Vagina (tissue), 2 donors: ENCODE results near the gene AGTPBP1. TPM values are rescaled to one million over a fixed set of nuclear protein-coding genes. Genes with fewer than 3 reads are reported as not detected.

Experiments
- DNase-seq, 2 donors: peaks; one replicate each; pipeline ENCODE4 v3.0.0-alpha.2; 2017; ENCODE audit errors: extremely low spot score in 2 of 2
- H3K27ac ChIP-seq: fragments of 200-600 bp; sonication (generic); one replicate; pipeline ENCODE4 v1.5.1; 2019
- H3K27me3 ChIP-seq: fragments of 200-600 bp; sonication (generic); one replicate; pipeline ENCODE4 v1.5.1; 2019
- H3K36me3 ChIP-seq, 2 donors: fragments of 200-600 bp; sonication (generic); one replicate each; pipeline ENCODE4 v1.5.1; 2017 to 2019
- H3K4me1 ChIP-seq: fragments of 200-600 bp; sonication (generic); one replicate; pipeline ENCODE4 v1.5.1; 2019
- H3K4me3 ChIP-seq, 2 donors: fragments of 200-600 bp; sonication (generic); 1 replicate in 1 of 2; 2 replicates in 1 of 2; pipeline ENCODE4 v1.5.1; 2016 to 2019
- H3K9me3 ChIP-seq: fragments of 200-600 bp; sonication (generic); one replicate; pipeline ENCODE4 v1.5.1; 2019
- POLR2A ChIP-seq, 2 donors: fragments of 450-650 bp; IDR thresholded peaks; one replicate each; pipeline ENCODE4 v1.6.1; 2017; ENCODE audit warnings: antibody characterized with exemption in 2 of 2, mild to moderate bottlenecking in 2 of 2, moderate library complexity in 2 of 2
- POLR2AphosphoS5 ChIP-seq, 2 donors: sonication (generic); formaldehyde crosslinking; IDR thresholded peaks; one replicate each; pipeline ENCODE4 v1.9.0; 2017; ENCODE audit warnings: antibody characterized with exemption in 2 of 2, mild to moderate bottlenecking in 2 of 2, low read depth in 1 of 2; ENCODE audit not compliant: insufficient read depth in 1 of 2
- intact Hi-C: fragments of 100-400 bp; cut with DNase I; formaldehyde crosslinking; loops from one replicate; pipeline ENCODE4 v1.15.1; 2023
- total RNA-seq: library from RNA; depleted of rRNA; stranded (reverse); fragments of >200 nt; gene quantifications from one replicate; pipeline ENCODE4 v1.2.3, GENCODE V29; 2016
- TF ChIP-seq, protein P1 (sequence below), 3 experiments: fragments of 450-650 bp in 2 of 3; fragments of 200-600 bp in 1 of 3; sonication (generic) in 1 of 3; IDR thresholded peaks; one replicate each; pipeline ENCODE4 v1.5.1; 2017 to 2019; ENCODE audit warnings: antibody characterized with exemption in 3 of 3, mild to moderate bottlenecking in 2 of 3, moderate library complexity in 2 of 3

The AGTPBP1 gene
- total RNA-seq, 1 donor from 2014 or later, result 12.3 TPM

DNA sequence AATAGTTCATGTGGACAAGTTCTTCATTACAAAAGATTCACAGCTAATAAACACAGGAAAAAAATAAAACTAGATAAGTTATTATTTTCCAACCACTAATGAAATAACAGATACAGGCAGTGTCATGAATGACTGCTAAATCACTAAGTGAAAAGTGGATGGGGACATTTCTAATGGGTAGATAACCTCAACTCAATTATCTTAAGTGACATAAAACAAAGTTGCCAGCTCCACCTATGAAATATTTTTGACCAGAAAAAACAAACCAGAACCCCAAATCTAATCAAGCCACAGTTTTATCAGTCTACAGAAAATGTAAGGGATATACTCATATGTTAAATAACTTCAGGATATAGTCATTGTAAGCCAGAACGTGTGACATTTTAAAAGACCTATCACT, 74.4 kb downstream of the AGTPBP1 start:
- H3K27me3 ChIP-seq, result no peaks in the 10 kb centered on the region
- no peaks in the 10 kb centered on the region for H3K9me3 ChIP-seq
- no peak for TF ChIP-seq POLR2A (IDR thresholded peaks at IDR 0.05)
- TF ChIP-seq, protein P1, sequence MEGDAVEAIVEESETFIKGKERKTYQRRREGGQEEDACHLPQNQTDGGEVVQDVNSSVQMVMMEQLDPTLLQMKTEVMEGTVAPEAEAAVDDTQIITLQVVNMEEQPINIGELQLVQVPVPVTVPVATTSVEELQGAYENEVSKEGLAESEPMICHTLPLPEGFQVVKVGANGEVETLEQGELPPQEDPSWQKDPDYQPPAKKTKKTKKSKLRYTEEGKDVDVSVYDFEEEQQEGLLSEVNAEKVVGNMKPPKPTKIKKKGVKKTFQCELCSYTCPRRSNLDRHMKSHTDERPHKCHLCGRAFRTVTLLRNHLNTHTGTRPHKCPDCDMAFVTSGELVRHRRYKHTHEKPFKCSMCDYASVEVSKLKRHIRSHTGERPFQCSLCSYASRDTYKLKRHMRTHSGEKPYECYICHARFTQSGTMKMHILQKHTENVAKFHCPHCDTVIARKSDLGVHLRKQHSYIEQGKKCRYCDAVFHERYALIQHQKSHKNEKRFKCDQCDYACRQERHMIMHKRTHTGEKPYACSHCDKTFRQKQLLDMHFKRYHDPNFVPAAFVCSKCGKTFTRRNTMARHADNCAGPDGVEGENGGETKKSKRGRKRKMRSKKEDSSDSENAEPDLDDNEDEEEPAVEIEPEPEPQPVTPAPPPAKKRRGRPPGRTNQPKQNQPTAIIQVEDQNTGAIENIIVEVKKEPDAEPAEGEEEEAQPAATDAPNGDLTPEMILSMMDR (IDR thresholded peaks at IDR 0.05), result no peak
- no peak for TF ChIP-seq POLR2AphosphoS5 (IDR thresholded peaks at IDR 0.05; ENCODE audit: insufficient read depth in 1 of 2, low read depth in 1 of 2)
- no peak for DNase-seq
- H3K4me1 ChIP-seq, result no peaks in the 10 kb centered on the region
- intact Hi-C loops, result no loop called here
- no peak overlapping the region for H3K4me3 ChIP-seq
- H3K36me3 ChIP-seq, result peaks cover 0 to 3% of the 10 kb centered on the region in 2 donors
- H3K27ac ChIP-seq, result no peak overlapping the region

DNA sequence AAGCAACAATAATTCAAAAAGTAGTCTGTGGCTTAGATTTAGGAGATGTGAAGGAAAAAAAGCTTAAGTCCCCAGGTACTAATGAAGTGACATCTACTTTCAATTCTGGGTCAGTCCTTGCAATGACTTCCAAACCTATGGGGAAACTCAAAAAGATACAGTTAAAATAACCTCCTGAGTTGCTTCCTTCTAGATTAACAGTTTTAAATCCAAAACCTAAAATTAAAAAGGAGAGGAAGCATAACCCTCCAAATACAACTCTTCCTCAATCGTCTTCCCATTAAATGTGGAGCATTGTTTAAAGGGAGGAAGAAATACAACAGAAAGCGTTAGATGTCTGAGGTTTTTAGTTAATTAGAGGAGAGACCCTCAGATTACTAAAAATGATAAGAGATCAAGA, 75.7 kb downstream of the AGTPBP1 start:
- TF ChIP-seq, protein P1 (IDR thresholded peaks at IDR 0.05), result no peak
- TF ChIP-seq POLR2A (IDR thresholded peaks at IDR 0.05) (no peak), POLR2AphosphoS5 (IDR thresholded peaks at IDR 0.05; ENCODE audit: insufficient read depth in 1 of 2, low read depth in 1 of 2) (no peak)
- H3K4me1 ChIP-seq, result no peaks in the 10 kb centered on the region
- no peak overlapping the region for H3K27ac ChIP-seq
- H3K27me3 ChIP-seq, result no peaks in the 10 kb centered on the region
- intact Hi-C loops, result no loop called here
- no peaks in the 10 kb centered on the region for H3K9me3 ChIP-seq
- no peak overlapping the region for H3K4me3 ChIP-seq
- DNase-seq, result no peak
- no peaks in the 10 kb centered on the region for H3K36me3 ChIP-seq

DNA sequence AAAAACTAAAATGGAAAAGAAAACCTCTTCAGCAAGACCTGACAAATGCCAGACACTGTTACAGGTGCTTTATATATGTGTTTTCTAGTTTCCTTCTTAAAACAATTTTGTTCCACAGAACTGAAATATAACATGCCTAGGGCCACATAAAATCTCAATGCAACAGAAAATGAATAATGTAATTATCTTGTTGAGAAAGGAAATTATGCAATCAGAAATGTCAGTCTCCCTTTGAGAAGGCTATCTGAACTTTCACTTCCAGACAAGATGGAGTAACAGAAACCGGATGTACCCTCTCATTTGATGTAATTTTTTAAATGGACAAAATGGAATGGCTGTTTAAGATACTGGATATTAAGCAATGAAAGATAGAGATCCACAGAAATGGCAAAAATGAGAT, 79.2 kb downstream of the AGTPBP1 start:
- Histone ChIP-seq H3K27me3 (no peaks in the 10 kb centered on the region), H3K36me3 (no peaks in the 10 kb centered on the region), H3K4me3 (no peak overlapping the region), H3K4me1 (no peaks in the 10 kb centered on the region), H3K9me3 (no peaks in the 10 kb centered on the region), H3K27ac (no peak overlapping the region)
- no peak for DNase-seq
- intact Hi-C loops, result no loop called here
- TF ChIP-seq, protein P1 (IDR thresholded peaks at IDR 0.05), result no peak
- no peak for TF ChIP-seq POLR2A (IDR thresholded peaks at IDR 0.05)
- no peak for TF ChIP-seq POLR2AphosphoS5 (IDR thresholded peaks at IDR 0.05; ENCODE audit: insufficient read depth in 1 of 2, low read depth in 1 of 2)

DNA sequence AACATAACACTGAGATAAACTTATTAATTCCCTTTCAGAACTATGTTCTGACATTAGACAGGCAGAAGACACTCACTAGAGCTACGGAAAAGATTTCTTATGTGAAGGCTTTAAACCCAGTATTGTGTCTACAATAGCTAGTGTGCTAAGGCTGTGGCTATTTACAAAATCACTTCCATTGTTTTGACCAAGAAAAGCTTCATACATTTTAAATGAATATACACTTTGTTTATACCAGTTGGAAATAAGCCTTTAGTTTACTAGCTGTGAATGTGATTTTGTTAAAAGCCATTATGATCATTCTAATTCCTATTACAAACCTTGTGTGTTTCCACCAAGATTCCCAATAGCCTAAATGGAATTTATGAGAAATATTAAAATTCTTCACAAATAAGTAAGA, 83.0 kb downstream of the AGTPBP1 start:
- TF ChIP-seq POLR2A (IDR thresholded peaks at IDR 0.05), result no peak
- no peak for TF ChIP-seq POLR2AphosphoS5 (IDR thresholded peaks at IDR 0.05; ENCODE audit: insufficient read depth in 1 of 2, low read depth in 1 of 2)
- TF ChIP-seq, protein P1 (IDR thresholded peaks at IDR 0.05), result no peak
- Histone ChIP-seq H3K27me3 (no peaks in the 10 kb centered on the region), H3K27ac (no peak overlapping the region), H3K4me1 (no peaks in the 10 kb centered on the region), H3K4me3 (no peak overlapping the region), H3K36me3 (peaks cover 0 to 1% of the 10 kb centered on the region in 2 donors), H3K9me3 (no peaks in the 10 kb centered on the region)
- no peak for DNase-seq
- intact Hi-C loops, result no loop called here

DNA sequence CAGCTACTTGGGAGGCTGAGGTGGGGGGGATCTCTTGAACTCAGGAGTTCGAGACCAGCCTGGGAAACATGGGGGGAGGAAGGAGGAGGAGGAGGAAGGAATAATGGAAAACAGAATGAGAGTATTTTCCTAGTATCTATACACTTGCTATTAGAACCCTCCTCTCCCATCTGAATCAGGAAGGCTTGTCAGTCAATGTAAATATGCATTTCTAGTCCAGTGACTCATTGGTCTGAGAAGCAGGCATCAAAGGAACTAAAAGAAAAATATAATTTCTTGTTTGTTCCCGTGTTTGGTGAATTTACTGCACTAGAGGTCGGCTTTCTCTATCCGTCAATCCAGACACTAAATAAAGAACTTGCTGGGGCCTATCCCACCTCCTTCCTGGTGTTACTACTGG, 88.6 kb downstream of the AGTPBP1 start:
- TF ChIP-seq POLR2AphosphoS5 (IDR thresholded peaks at IDR 0.05; ENCODE audit: insufficient read depth in 1 of 2, low read depth in 1 of 2), result no peak
- TF ChIP-seq, protein P1 (IDR thresholded peaks at IDR 0.05), result no peak
- TF ChIP-seq POLR2A (IDR thresholded peaks at IDR 0.05), result no peak
- no peaks in the 10 kb centered on the region for H3K9me3 ChIP-seq
- intact Hi-C loops, result no loop called here
- no peak overlapping the region for H3K4me3 ChIP-seq
- H3K27ac ChIP-seq, result no peak overlapping the region
- no peaks in the 10 kb centered on the region for H3K27me3 ChIP-seq
- peaks cover 0 to 14% of the 10 kb centered on the region in 2 donors for H3K36me3 ChIP-seq
- H3K4me1 ChIP-seq, result no peaks in the 10 kb centered on the region
- DNase-seq, result no peak
